Activated naive CD8-positive, alpha-beta T cell treated with anti-CD3 and anti-CD28 coated beads, Interleukin-2, amount 50 U/mL, for 16 hours (primary cell): ENCODE results near the gene C2CD2L.
"Not testable (repeated sequence)": the region's sequence is repeated elsewhere in the genome, so short reads cannot be mapped to it uniquely, and the experiment has no call there.

Experiments used
- DNase-seq: peaks from one replicate; pipeline ENCODE4 v3.0.0-alpha.2; 2020; ENCODE audit warnings: low read depth, low spot score

C2CD2L gene

GRCh38 chr11:119152043-119152442, 44.9 kb downstream of the C2CD2L start:
- DNase-seq: no peak

GRCh38 chr11:119152604-119153003, 45.5 kb downstream of the C2CD2L start:
- DNase-seq: no peak

- no peak for DNase-seq
These were observed 46.1 kb downstream of the C2CD2L start for GRCh38 chr11:119153049-119153818.

- no peak for DNase-seq
These were observed 47.0 kb downstream of the C2CD2L start for GRCh38 chr11:119154178-119154577.

- no peak for DNase-seq
These were observed 48.8 kb downstream of the C2CD2L start for GRCh38 chr11:119155733-119156492.

DNA sequence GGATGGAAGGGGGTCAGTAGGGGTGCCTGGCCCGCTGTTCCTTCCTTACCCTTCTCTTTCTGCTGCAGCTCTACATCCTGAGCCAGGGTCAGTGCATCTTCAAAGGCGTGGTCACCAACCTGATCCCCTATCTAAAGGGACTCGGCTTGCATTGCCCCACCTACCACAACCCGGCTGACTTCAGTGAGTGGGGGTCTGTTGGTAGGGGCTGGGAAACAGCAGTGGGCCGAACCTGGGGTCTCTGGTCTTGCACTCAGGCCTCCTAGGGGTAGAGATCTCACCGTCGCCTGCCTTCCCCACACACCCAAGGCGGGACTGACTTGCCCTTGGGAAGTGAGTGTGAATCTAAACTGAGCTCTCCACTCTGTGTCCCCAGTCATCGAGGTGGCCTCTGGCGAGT, 49.4 kb downstream of the C2CD2L start:
- DNase-seq: no peak

GRCh38 chr11:119157063-119157462, 49.9 kb downstream of the C2CD2L start:
- DNase-seq: no peak

- no peak for DNase-seq
These were observed 51.3 kb downstream of the C2CD2L start for GRCh38 chr11:119158467-119158866.

DNA sequence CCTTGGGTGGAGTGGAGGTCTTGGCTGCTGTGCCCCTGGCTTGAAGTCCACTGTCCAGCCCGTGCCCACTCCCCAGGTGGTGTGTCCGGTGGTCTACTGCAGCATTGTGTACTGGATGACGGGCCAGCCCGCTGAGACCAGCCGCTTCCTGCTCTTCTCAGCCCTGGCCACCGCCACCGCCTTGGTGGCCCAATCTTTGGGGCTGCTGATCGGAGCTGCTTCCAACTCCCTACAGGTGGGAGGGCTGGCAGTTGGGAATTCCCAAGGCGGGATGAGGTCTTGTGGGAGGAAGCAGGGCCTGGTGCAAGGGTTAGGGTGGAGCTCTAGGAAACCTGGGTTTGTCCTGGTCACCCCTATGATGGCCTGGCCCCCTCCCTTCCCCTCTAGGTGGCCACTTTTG, 53.0 kb downstream of the C2CD2L start:
- no peak for DNase-seq

GRCh38 chr11:119161871-119162270, 54.7 kb downstream of the C2CD2L start:
- no peak for DNase-seq

DNA sequence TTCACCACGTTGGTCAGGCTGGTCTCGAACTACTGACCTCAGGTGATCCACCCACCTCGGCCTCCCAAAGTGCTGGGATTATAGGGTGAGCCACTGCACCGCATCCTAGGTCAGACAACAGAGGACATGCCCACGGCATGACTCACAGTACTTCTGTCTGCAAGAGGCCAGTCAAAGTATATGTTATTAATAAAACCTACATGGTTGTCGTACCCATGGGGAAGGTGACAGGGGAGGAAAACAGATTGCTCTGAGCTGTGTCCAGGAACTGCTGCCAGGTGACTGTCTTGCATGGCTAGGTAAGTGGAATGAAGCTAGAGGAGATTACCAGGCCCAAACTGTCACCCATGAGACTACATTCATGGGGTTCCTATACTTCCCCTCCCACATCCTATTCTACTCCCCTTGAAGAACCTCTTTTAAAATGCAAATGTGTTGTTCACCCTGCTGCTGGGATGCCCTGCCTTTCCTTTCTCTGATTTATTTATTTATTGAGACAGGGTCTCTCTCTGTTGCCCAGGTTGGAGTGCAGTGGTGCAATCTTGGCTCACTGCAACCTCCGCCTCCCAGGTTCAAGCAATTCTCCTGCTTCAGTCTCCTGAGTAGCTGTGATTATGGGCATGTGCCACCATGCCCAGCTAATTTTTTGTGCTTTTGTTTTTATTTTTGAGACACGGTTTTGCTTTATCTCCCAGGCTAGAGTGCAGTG, 59.4 kb downstream of the C2CD2L start:
- no peak for DNase-seq

DNA sequence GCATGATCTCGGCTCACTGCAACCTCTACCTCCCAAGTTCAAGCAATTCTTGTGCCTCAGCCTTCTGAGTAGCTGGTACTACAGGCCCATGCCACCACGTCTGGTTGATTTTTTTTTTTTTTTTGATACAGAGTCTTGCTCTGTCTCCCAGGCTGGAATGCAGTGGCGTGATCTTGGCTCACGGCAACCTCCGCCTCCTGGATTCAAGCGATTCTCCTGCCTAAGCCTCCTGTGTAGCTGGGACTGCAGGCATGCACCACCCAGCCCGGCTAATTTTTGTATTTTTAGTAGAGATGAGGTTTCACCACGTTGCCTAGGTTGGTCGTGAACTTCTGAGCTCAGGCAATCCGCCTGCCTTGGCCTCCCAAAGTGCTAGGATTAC, 59.9 kb downstream of the C2CD2L start:
- DNase-seq: not testable (repeated sequence)

DNA sequence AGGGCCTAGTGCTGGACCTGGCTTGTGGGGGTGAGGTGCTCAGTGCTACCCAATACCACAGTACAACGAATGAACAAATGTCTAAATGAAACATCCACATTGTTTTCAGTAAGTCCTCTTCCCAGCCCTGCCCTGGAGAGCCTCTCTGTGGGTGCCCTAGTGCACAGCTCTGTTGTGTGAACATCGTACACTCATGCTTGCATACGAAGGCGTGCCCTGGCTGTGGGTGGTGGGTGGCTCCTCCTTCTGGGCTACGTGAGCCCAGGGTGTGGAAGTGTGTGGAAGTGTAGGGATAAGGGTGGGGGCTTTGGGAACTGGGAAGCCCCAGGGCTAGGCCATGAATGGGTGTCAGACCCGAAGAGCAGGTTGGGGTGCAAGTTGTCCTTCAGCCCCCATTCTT, 60.8 kb downstream of the C2CD2L start:
- DNase-seq: no peak
